GM19328 (cell line): ENCODE results near the gene UTP11.
"Not testable (repeated sequence)": the region's sequence is repeated elsewhere in the genome, so short reads cannot be mapped to it uniquely, and the experiment has no call there.

Source experiments
- ATAC-seq: cut with Tn5 transposase; IDR thresholded peaks from one replicate; pipeline ENCODE4 v1.9.1; 2021; ENCODE audit warnings: mild to moderate bottlenecking, moderate library complexity; ENCODE audit not compliant: unreplicated experiment

UTP11 gene

DNA sequence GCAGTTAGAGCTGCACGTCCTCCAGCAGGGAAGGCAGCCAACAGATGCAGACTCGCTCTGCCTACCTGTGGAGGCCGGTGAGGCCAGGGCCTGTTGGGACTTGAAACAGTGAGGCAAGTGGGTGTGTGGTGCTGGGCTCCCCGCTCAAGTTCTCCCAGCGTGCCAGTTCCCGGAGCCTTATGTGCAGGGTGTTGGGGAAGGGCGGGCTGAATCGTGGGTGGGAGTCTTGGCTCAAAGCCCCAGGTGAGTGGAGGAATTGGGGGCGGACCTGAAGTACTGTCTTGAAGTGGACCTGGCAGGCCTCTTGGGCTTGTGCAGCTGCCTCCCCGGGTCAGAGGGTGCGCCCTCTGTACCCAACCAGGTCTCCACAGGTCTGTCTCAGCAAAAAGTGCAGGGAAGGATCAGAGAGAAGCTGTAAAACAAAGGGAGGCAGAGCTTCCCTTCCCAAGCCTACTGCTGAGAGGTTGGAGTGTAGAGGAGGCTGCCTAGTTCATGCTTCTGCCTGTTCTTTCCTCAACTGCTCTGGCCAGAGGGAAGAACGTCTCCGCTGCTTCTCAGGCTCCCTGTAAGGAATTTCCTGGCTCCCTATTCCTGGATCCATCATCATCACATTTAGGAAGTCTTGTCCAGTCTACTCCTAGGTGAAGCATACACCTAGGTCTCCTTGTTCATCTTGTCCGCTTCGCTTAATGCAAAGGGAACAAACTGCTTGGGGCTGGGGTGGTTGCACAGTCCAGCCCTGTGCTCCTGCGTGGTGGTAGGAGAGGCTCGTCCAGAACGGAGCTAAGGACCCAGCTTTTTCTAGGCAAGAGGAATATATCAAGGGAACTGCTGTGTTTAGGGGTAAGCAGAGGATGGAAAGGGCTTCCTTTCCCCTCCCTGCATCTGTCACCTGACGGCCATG is 14.9 kb downstream of the UTP11 start:
- ATAC-seq = no peak

DNA sequence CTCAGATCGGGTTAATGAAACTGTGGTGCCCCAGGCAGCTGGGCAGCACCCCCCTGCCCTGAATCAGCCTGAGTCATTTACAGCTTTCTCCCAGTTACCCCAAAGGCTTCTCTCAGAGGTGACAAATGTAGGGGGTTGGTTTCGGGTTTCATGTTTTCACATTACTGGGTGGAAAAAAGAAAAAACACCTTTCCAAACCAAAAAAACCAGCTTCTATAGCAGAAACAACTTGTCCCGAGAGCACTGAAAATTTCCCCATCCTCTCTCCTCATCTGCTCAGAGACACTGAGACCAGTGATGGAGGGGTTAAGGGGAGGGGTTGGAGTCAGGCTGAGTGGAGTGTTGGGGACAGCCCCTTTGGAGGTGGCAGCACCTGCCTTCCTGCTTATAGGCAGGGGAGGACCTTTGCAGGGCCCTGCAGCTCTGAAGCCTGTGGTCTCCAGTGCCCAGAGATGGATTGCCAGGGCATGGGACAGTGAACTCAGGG is 15.6 kb downstream of the UTP11 start:
- no peak for ATAC-seq

DNA sequence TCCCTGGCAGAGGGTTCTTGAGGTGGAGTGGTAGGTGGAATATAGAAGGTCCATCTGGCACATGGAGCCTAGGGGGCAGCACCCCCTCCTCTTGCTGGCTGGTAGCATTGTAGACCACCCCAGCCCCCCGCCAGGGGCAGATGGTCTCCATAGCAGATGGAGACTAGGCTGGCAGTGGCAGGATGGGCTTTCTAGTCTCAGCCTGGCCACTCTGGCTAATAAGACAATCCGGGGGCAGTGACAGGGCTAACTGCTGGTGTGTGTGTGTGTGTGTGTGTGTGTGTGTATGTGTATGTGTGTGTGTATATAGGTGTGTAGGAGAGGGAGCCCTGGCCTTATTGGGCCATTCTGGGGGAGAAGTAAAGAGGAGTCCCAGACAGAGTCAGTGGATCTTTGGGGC is 16.1 kb downstream of the UTP11 start:
- no peak for ATAC-seq

DNA sequence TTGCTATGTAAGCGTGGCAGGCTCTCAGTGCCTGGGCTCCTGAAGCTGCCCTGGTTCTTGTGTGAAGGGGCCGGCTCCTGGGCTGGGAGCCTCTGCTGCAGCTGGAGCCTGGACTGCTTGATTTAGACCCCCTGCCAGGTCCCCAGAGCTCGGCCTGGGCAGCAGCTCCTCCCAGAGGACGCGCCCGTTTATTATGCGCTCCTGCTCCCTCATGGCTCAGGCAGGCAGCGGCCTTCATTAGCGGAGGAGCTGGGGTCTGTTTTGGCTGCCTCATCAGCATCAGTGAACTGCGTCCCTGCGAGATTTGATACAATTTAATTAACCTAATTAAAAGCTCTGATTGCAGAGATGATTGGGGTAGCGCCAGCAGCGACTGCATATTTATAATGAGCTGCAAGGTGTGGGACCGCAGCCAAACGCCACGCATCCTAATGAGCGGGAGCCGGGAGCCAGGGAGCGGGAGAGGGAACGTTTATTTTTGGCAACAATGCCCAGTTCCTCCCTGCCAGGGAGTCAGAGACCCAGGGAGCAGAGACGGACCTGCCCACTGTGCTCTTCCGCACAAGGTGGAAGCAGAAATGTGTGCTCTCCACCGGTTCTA is 16.6 kb downstream of the UTP11 start:
- no peak for ATAC-seq

DNA sequence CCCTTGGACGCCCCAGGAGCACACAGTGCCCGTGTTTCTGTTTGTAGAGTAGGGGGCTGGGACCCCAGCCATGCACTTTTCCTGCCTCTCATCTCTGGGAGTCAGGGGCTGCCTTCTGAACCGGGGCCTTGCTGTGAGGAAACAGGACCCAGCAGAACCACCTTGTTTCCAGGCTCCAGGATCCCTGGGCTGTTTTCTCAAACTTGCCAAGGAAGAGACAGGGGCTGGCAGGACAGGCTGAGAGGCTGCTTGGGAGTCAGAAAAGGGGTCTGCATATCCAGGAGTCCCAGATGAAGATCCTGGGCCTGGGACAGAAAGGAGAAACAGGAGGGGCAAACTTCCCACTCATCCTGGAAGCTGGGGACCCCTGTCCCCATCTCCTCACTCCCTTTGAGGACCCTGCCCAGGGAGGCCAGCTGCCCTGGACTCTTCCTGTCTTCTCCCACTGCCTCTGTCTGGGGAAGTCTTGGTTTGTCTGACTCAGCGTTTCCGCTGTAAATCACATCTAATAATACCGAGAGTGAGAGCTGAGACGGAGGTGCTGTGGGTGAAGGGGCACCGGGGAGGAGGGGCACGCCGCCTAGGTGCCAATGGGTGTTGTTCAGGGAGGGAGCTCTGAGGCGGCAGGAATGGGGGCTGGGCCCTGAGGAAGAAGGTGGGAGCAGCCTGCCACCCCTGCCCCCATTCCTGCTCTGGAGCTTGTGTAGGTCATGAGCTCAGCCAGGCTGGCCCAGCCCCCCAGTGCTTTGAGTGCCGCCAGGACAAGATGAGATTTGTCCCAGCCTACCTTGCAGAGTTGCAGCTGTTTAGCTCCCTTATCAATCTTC is 17.4 kb downstream of the UTP11 start:
- no peak for ATAC-seq

DNA sequence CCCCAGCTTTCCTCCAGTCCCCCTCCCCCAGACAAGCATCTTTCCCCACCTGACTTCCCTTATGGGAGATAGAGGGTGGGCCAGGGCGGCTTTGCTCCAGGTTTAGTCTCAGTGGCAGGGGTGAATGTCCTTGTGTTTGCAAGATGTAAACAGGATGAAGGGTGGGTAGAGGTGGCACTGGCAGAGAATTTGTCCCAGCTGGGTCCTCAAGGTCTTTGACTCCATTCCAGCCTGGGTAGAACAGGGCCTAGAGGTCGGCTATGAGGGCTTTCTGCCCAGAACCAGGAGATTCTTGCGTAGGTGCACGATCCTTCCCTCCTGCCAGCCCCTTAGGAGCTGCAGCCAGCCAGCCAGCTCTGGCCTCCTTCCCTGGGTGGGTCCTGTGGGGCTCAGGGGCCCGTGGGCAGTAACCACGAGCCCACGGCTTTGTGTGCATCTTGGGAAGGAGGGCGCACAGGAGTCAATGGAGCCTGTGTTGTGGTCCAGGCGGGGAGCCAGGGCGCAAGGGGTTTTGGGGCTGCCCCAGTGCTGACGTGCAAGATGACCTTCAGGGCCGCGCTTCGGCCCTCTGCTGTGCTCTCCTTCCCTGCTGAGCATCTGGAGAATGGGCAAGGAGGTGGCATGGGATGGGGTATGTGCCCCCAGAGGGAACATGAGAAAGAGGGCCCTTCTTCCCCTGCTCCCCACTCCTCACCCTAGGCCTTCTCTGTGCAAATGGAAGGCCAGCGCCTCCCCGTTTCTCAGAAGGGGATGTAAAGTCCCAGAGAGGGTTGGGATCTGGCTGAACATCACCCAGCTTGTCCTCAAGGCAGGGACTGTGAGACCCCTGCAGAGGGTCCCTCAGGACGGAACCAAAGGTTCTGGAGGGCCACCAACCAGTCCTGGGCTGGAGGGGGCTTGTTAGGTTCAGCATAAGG is 18.3 kb downstream of the UTP11 start:
- ATAC-seq = no peak

DNA sequence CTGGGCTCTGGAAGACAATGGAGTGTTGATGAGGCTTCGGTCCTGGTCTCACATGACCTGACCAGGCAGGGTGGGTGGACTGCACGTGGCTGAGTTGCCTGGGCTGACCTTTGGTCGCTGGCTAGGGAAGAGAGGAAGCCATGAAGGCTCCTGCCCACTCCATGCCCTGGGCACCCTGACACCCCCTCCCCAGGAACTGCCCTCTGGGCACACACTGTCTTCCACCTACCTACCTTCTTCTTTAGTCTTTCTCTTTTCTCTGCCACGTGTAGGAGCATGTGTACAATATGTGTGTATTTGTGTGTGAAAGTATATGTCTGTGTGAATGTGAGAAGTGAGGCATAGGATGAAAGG is 19.0 kb downstream of the UTP11 start:
- no peak for ATAC-seq

DNA sequence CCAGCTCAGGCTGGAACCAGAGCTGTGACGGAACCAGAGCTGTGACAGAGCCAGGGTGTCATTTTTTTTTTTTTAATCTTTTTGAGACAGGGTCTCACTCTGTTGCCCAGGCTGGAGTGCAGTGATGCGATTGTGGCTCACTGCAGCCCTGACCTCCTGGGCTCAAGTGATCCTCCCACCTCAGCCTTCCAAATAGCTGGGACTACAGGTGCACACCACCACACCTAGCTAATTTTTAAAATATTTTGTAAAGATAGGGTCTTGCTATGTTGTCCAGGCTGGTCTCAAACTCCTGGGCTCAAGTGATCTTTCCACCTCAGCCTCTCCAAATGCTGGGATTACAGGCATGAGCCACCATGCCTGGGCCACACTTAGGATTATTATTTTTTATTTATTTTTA is 20.5 kb downstream of the UTP11 start:
- not testable (repeated sequence) for ATAC-seq

DNA sequence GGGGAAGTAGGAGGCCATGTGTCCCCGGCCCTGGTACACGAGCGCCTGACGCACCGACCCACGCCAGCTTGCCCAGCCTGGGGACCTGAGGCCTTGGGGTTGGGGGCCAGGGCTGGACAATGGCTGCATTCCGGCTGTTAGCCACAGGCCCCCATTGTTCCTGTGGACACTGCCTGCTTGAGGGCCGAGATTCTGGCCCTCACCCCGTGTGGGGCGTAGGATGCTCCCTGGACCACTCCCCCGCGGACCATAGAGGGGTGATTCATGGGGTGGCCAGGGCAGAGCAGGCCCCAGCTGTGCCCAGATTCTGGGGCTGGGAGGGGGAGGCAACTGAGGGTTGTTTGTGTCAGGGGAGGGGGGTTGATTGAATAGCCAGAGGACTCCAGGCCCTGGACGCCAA is 22.3 kb downstream of the UTP11 start:
- ATAC-seq = no peak

DNA sequence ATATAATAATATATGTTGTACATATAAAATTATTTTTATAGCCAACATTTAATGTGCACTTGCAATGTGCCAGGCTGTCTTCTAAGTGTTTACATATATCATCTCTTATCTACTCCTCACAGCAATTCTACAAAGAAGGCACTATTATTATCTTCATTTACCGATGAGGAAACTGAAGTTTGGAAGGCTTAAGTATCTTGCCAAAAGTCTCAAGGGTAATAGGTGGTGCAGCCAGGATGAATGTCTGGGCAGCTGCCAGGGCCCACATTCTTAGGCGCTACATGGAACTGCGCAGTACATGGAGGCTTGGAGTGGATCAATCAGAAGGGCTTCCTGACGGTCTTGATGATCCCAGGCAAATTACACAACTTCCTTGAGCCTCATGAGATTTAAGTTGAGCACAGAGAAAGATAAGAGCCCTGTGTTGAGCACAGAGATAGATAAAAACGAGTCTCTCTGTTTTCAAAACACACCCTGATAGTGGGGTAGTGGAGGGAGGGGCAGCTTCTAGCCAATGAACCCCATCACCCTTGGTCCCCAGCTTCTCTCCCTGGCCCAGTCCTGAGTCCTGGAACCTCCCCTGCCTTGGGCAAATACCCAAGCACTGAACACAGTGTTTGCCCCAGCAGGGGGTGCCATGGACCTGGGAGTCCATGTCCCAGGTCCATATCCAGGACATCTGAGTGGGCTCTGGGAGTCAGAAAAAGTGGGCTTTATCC is 24.8 kb downstream of the UTP11 start:
- no peak for ATAC-seq

DNA sequence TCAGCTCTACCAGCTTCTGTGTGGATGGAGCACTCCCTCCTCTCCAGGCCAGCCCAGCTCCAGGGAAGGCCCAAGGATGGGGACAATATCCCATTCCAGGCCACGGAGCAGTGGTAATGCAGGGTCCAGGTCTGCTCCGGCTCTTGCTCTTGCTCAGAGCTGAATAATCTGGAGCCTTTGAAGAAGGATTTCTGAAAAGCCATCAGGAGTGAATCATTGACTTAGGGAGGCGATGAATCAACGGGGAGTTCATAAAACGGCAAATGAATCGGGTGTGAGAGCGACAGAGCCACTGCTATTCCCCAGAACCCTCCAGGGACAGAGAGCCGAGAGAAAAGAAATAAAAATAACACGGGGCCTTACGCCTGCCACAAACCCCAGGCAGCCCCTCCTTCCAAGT is 26.3 kb downstream of the UTP11 start:
- ATAC-seq = no peak

DNA sequence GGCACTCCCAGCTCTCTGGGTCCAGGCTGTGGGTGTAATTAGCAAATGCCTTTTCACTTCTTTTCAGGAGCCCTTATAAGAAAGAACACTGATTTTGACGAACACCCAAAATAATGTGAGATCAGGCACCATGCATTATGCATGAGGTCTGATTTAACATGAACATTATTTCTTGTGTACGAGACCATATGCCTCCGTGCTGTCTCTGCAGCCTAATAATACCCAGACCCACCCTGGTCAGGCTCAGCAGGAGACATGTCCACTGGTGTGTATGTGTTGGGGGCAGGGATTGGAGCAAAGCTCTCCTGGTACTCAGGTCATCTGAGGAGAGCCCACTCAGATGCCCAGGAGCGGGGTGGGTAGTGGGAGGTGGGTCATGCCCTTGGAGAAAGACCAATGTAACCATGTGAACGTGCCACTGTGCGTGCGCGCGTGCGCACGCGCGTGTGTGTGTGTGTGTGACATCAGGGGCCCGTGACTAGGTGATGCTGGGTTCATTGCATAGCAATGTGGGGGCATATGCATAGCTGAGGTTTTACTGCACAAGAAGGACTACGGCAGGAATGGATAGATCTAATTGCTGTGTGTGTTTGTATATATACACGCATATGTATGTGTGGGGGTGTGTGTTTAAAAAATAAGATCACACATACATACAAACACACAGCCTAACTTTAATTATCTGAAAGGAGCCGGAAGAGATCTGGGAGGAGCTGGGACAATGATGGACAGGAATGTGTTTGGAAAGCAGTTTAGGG is 27.0 kb downstream of the UTP11 start:
- ATAC-seq = no peak

DNA sequence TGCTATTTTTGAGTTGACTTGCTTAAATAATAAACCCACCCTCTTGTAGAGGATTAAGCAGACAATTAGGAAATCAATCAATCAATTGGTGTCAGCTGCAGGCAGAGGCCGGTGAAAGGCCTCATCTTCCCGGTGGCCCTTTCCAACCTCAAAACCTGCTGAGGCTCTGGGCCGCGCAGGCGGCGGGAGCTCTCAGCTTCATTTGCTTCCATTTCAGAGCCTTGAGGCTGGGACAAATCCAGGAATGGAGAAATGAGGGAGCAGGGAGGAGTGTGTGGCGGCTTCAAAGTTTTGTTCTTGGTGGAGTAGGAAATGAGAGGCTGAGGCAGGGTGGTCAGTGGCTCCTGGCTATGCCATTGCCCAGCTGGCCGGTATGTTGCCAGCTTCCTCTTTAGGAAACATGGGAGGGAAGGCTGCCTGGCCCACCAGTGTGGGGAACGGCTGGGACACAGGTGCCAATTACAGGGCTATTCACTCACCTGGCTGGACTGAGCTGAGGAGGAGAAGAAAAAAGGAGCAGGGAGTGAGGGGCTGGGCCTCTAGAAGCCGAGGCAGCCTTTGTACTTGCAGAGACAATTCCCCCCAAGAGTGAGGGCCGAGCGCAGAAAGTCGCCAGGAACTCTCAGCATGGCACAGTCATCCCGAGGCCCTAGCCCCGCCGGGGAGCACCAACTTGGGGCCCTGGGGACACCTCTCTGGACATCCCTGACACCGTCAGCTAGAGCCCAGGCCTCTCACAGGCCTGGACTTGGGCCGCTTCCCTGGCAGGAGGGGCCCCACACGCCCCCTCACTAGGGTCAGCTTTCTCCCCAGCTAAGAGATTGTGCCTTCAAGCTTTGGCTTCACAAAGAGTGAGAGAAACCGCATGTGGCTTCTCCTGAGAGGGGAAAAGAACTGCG is 29.7 kb downstream of the UTP11 start:
- ATAC-seq = no peak

DNA sequence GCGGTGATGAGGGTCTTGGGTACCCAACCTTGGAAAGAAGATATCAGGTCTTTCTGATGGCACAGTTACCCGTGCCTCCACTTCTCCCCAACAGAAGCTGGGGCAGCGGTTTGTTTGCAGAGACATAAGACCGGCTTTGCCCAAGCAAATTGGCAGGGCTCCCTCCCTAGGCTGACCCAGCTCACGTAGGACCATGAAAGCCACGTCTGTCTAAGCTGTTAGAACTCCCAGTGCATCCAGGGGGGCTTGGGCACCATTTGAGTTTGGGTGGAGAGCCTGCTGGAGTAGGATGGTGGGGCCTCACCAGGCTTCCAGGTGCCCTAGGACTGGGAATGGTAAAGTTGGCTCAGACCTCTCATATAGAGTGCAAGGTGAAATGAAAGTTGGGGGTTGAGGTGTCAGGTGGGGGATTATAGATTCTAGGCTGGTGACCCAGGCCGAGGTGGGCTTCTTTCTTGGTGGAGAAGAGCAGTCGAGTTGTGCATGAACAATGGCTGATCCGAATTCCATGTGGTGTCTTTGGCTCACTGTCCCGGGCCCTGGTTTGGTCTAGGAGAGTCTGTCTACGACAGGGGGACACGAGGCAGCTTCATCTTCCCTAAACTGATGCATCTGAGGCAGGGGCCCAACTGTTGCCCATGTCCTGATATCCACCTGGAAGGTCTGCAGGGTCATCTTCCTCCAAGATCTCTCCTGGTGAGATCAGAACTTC is 30.7 kb downstream of the UTP11 start:
- ATAC-seq = no peak

DNA sequence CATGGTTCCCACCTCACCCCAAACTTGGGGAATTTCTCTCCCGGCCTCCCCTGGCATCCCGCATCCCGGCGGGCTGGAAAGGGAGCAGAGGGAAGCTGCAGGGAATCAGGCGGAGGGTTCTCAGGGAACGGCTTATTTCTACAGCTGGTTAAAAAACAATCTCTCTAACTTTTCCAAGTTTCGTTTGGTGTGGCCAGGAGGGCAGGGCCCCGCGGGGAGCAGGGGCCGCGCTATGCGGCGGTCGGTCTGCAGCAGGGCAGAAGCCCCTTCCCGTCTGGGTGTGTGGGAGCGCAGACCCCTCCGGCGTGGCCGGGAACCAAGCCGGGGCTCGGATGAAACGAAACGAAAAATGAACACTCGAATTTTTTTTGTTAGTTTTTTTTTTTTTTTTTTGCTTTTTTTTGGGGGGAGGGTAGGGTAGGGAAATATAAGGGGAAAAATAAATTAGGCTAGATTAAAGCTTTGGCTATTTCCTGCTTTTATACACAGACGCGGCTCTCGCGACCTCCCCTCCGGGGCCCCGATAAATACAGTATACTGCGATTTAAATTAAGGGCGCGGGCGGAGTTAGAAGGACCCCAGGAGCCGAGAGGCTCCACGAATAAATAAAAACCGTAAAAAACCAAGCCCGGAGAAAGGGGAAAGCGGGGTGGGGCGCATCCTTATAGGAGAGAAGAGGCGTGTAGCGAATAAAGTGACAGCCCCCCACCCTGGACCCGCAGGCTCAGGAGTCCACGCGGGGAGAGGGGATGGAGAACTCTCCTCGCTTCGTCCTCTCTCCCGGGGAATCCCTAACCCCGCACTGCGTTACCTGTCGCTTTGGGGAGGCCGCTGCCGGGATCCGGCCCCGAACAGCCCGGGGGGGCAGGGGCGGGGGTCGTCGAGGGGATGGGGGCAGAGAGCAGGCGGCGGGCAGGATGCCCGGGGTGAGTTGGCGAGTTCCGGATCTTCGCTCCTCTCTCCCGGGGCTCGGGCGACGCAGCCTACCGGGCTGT is 32.0 kb downstream of the UTP11 start:
- no peak for ATAC-seq
